Ovary (tissue), 9 donors: Measurements from ENCODE around the gene CLSTN1. TPM values are rescaled to one million over a fixed set of nuclear protein-coding genes. Genes with fewer than 3 reads are reported as not detected.

ENCODE experiments used
- DNase-seq, 5 donors: peaks; one replicate each; pipeline ENCODE4 v3.0.0-alpha.2; 2019 to 2020
- H3K27ac ChIP-seq, 2 donors: fragments of 200-600 bp; one replicate each; pipeline versions ENCODE4 v1.5.1 to v1.8.0; 2019 to 2022
- H3K27me3 ChIP-seq: fragments of 200-600 bp; one replicate; pipeline ENCODE4 v1.8.0; 2022
- H3K36me3 ChIP-seq: fragments of 200-600 bp; sonication (generic); one replicate; pipeline ENCODE4 v1.5.1; 2019
- H3K4me1 ChIP-seq: one replicate; pipeline ENCODE4 v1.8.1; 2013; ENCODE audit warnings: mild to moderate bottlenecking, moderate library complexity; ENCODE audit not compliant: insufficient read depth
- H3K4me3 ChIP-seq: fragments of 200-600 bp; sonication (generic); one replicate; pipeline ENCODE4 v1.5.1; 2017
- H3K9me3 ChIP-seq, 2 donors: fragments of 200-600 bp in 1 of 2; sonication (generic) in 1 of 2; one replicate each; pipeline versions ENCODE4 v1.5.1 to v1.8.1; 2013 to 2019; ENCODE audit warnings: mild to moderate bottlenecking in 1 of 2, moderate library complexity in 1 of 2
- EP300 ChIP-seq: sonication (generic); formaldehyde crosslinking; IDR thresholded peaks from one replicate; pipeline ENCODE4 v1.6.1; 2017; ENCODE audit warnings: antibody characterized with exemption
- POLR2A ChIP-seq: fragments of 450-650 bp; IDR thresholded peaks from one replicate; pipeline ENCODE4 v1.6.1; 2017; ENCODE audit warnings: antibody characterized with exemption, mild to moderate bottlenecking, moderate library complexity
- WGBS, 3 donors: extraction: QIAGEN DNeasy Blood & Tissue Kit in 1 of 3; methylation state at CpG; one replicate each; pipeline versions ENCODE4 v1.1.5 to v1.1.7; 2013 to 2017; 5-methylcytosine and 5-hydroxymethylcytosine counted together
- intact Hi-C, 4 donors: fragments of 100-400 bp; cut with DNase I; formaldehyde crosslinking; loops; one replicate each; pipeline versions ENCODE4 v1.11.0 to v1.15.1; 2022 to 2023
- polyA plus RNA-seq, 2 donors: library from polyadenylated mRNA; stranded (reverse); fragments of 200-250 nt in 1 of 2; fragments of 350-450 nt in 1 of 2; fragmentation: Illumina TruSeq in 1 of 2; extraction: RNeasy Lipid Tissue Mini Kit (QIAGEN cat#74804) in 1 of 2; gene quantifications; one replicate each; pipeline ENCODE4 v1.2.3, GENCODE V29; 2013 to 2014
- total RNA-seq, 7 donors: library from RNA; depleted of rRNA in 2 of 7; stranded (reverse); fragments of >200 nt in 2 of 7; fragmentation: NEBNext Ultra II Directional in 3 of 7; extraction: Animal tissue kit (Norgen Biotek cat#: 25700) in 3 of 7; gene quantifications; one replicate each; pipeline versions ENCODE4 v1.1.0 to v1.2.4, GENCODE V29; 2016 to 2023
- TF ChIP-seq, protein P1 (sequence below), 3 donors: fragments of 450-650 bp in 2 of 3; fragments of 200-600 bp in 1 of 3; IDR thresholded peaks; one replicate each; pipeline versions ENCODE4 v1.5.1 to v1.8.0; 2016 to 2022; ENCODE audit warnings: antibody characterized with exemption in 3 of 3, mild to moderate bottlenecking in 1 of 3
- donor health status: DM: no; HTN: no; CAD: no; lungs with moderate emphysema.
- donor health status: DM: no; HTN: no; CAD: no.
- donor health status: Bipolar disorder and iron deficiency.
- donor health status: DM: yes; HTN: yes; CAD: no.
- donor health status: DM: no; HTN: no; CAD: no.
- donor health status: DM: yes; HTN: yes; CAD: no.

Gene CLSTN1
- total and polyA plus RNA-seq, 9 donors = 70.5 to 145 (median 114) TPM

DNA sequence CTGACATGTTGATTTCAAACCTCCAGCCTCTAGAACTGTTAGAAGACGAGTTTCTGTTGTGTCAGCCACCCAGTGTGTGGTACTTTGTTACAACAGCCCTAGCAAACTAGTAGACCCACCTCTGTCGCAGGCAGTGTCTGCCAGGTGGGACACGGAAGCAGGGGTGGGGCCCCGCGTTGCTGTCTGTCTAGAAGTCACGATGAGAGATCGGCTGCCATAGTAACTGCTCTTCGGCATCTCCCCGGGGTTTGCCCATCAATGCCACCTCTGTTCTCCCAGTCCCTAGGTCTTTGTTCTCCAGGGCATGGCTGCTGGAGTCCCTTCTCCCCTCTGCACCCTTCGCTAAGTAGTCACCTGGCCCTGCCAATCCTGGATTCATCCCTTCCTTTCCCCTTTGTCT lies 15.2 kb upstream of the CLSTN1 start:
- TF ChIP-seq EP300 = no peak
- TF ChIP-seq, protein P1, sequence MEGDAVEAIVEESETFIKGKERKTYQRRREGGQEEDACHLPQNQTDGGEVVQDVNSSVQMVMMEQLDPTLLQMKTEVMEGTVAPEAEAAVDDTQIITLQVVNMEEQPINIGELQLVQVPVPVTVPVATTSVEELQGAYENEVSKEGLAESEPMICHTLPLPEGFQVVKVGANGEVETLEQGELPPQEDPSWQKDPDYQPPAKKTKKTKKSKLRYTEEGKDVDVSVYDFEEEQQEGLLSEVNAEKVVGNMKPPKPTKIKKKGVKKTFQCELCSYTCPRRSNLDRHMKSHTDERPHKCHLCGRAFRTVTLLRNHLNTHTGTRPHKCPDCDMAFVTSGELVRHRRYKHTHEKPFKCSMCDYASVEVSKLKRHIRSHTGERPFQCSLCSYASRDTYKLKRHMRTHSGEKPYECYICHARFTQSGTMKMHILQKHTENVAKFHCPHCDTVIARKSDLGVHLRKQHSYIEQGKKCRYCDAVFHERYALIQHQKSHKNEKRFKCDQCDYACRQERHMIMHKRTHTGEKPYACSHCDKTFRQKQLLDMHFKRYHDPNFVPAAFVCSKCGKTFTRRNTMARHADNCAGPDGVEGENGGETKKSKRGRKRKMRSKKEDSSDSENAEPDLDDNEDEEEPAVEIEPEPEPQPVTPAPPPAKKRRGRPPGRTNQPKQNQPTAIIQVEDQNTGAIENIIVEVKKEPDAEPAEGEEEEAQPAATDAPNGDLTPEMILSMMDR (IDR thresholded peaks at IDR 0.05) = no peak
- TF ChIP-seq POLR2A = no peak
- intact Hi-C loops = no loop called here
- DNase-seq = no peak
- Histone ChIP-seq H3K4me1 (peaks cover 6% of the 10 kb centered on the region), H3K27me3 (no peaks in the 10 kb centered on the region), H3K27ac (no peak overlapping the region), H3K36me3 (no peaks in the 10 kb centered on the region), H3K4me3 (no peak overlapping the region), H3K9me3 (no peaks in the 10 kb centered on the region)
- WGBS, 3 donors = 92 to 96% (median 92%) methylated on average over 10 of the region's 10 CpGs

DNA sequence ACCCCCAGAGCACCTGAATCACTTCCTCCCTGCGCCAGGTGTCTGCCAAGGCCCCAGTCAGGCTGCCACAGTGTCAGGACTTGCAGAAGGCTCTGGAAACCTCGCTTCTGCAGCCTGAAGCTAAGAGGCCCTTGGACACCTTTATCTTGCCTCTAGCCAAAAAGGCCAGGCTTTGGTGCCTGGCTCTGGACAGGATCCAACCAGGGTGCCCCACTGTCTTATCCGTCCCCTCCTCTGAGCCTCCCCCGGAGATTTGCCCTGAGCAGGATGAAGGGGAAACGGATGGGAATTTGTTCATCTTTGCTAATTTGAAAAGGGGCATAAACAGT lies 12.8 kb upstream of the CLSTN1 start:
- peak in 1 of 5 donors; percentile 29 for DNase-seq
- no peak overlapping the region for H3K4me3 ChIP-seq

DNA sequence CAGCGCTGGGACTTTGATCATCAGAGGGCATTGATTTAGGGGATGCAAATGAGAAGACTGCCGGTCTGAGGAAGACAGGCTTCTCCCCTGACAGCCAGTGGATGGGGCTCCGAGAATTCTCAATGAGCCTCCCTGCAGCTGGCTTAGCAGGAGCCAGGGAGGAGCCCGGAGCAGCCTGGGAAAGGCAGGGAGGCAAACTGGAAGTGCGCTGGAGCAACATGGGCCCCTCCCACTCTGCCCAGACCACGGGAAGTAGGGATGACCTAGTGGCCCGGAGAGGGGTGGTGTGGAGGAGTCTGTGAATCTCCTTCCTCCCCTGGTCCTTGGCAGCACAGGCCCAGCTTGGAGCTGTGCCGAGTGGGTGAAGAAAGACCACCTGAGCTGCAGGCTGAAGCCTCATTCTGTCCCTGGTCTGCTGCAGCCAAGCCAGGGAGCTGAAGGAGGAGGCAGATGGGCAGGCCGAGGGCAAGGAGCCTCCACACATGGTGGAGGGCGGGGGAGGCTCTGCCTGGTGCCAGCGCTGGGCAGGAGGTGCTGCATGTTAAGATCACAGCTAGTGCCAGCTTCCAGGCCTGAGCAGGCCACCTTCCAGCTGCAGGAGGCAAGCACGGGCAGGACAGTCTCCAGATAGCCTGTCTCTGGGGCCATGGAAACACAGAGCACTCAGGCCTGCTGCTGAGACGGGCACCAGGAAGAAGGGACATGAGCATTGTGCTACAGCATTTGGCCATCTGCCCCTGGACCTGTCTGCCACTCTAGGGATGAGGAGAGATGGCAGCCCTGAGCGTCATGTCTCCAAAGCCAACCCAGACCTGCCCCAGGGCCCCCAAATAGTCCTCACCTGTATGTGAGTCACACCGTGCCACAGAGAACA lies 12.2 kb upstream of the CLSTN1 start:
- Histone ChIP-seq H3K9me3 (no peaks in the 10 kb centered on the region), H3K4me1 (peaks cover 4% of the 10 kb centered on the region), H3K4me3 (no peak overlapping the region), H3K27ac (no peak overlapping the region), H3K27me3 (no peaks in the 10 kb centered on the region), H3K36me3 (no peaks in the 10 kb centered on the region)
- 32 to 34% (median 32%) methylated on average over 15 of the region's 15 CpGs for WGBS, 3 donors
- TF ChIP-seq EP300 (no peak), POLR2A (no peak)
- TF ChIP-seq, protein P1 (IDR thresholded peaks at IDR 0.05) = no peak
- intact Hi-C loops = no loop called here
- peak; percentile 36 to 68 (median 50) for DNase-seq

More for the DNA sequence above, 12.8 kb upstream of the CLSTN1 start:
- Histone ChIP-seq H3K36me3 (no peaks in the 10 kb centered on the region), H3K27me3 (no peaks in the 10 kb centered on the region), H3K9me3 (no peaks in the 10 kb centered on the region), H3K4me1 (peaks cover 4% of the 10 kb centered on the region), H3K27ac (no peak overlapping the region)
- no peak for TF ChIP-seq EP300
- TF ChIP-seq, protein P1 (IDR thresholded peaks at IDR 0.05) = no peak
- no peak for TF ChIP-seq POLR2A
- intact Hi-C loops = no loop called here
- 83 to 87% (median 85%) methylated on average over 5 of the region's 5 CpGs for WGBS, 3 donors

DNA sequence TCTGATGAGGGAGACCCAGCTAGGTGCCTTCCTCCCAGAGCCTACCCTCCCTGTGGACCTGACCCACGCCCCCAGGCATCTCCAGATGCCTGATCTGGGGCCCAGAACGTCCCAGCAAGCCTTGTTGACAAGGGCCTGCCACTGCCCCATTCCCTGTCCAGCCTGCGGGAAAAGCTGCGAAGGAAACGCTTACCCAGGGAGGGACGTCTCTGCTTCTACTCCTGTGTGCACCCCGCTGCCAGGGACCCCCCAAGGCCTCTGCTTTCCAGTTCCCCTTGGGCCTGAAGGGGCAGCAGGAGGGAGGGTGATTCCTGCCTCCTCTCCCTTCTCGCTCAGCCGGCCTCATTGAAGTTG lies 11.6 kb upstream of the CLSTN1 start:
- no peaks in the 10 kb centered on the region for H3K9me3 ChIP-seq
- DNase-seq = peak in 1 of 5 donors; percentile 29
- intact Hi-C loops = no loop called here
- H3K36me3 ChIP-seq = no peaks in the 10 kb centered on the region
- H3K4me3 ChIP-seq = no peak overlapping the region
- TF ChIP-seq, protein P1 (IDR thresholded peaks at IDR 0.05) = no peak
- TF ChIP-seq EP300 (no peak), POLR2A (no peak)
- WGBS, 3 donors = 20 to 32% (median 22%) methylated on average over 9 of the region's 9 CpGs
- H3K27me3 ChIP-seq = no peaks in the 10 kb centered on the region
- peaks cover 4% of the 10 kb centered on the region for H3K4me1 ChIP-seq
- no peak overlapping the region for H3K27ac ChIP-seq
